ENCODE measurements around the gene SGSH.
A peak's percentile ranks its signal among the peaks of the same experiment; 100 is the strongest.

SGSH gene

GRCh38 chr17:80220054-80220735 is at the start of gene SGSH, which contains the start of gene SLC26A11:
SGSH (minus strand) TSS chr17:80220333; CDS start chr17:80220313, 20 bp downstream.
SLC26A11 (plus strand) TSS chr17:80220427; CDS start chr17:80221561, 1,134 bp downstream.
- H3K9me3 Mint-ChIP-seq = peaks cover 4% of the 10 kb centered on the region
- H3K4me1 Mint-ChIP-seq = peaks cover 45% of the 10 kb centered on the region
- peak; percentile 76 for ATAC-seq
- H3K4me3 Mint-ChIP-seq = peak within 1 kb of the TSS; percentile 86
- no peaks in the 10 kb centered on the region for H3K27me3 Mint-ChIP-seq
- H3K27ac Mint-ChIP-seq = peak within 1 kb of the TSS; percentile 91
- peaks cover 38% of the 10 kb centered on the region for H3K36me3 Mint-ChIP-seq

- no peak for ATAC-seq
- Mint-ChIP-seq H3K4me3 (no peak overlapping the region), H3K36me3 (peaks cover 24% of the 10 kb centered on the region), H3K9me3 (no peaks in the 10 kb centered on the region), H3K4me1 (peaks cover 28% of the 10 kb centered on the region), H3K27ac (no peak overlapping the region), H3K27me3 (no peaks in the 10 kb centered on the region)
Measured at GRCh38 chr17:80269405-80269807, 49.3 kb upstream of the SGSH start.

GRCh38 chr17:80268427-80268826 is 48.3 kb upstream of the SGSH start:
- Mint-ChIP-seq H3K36me3 (peaks cover 16% of the 10 kb centered on the region), H3K27ac (no peak overlapping the region), H3K27me3 (no peaks in the 10 kb centered on the region), H3K4me1 (peaks cover 31% of the 10 kb centered on the region), H3K4me3 (no peak overlapping the region), H3K9me3 (no peaks in the 10 kb centered on the region)
- no peak for ATAC-seq

- H3K9me3 Mint-ChIP-seq = no peaks in the 10 kb centered on the region
- no peak overlapping the region for H3K4me3 Mint-ChIP-seq
- H3K4me1 Mint-ChIP-seq = peaks cover 42% of the 10 kb centered on the region
- H3K27ac Mint-ChIP-seq = no peak overlapping the region
- no peaks in the 10 kb centered on the region for H3K27me3 Mint-ChIP-seq
- peaks cover 16% of the 10 kb centered on the region for H3K36me3 Mint-ChIP-seq
- no peak for ATAC-seq
Measured at GRCh38 chr17:80267391-80267790, 47.3 kb upstream of the SGSH start.

GRCh38 chr17:80265205-80266068 is 45.3 kb upstream of the SGSH start:
- H3K4me1 Mint-ChIP-seq = peaks cover 46% of the 10 kb centered on the region

GRCh38 chr17:80264205-80265075 is 44.3 kb upstream of the SGSH start:
- peak overlapping the region; percentile 90 for H3K27ac Mint-ChIP-seq
- H3K4me1 Mint-ChIP-seq = peaks cover 52% of the 10 kb centered on the region
- H3K36me3 Mint-ChIP-seq = peaks cover 11% of the 10 kb centered on the region
- H3K4me3 Mint-ChIP-seq = peak overlapping the region; percentile 87
- H3K9me3 Mint-ChIP-seq = no peaks in the 10 kb centered on the region
- ATAC-seq = no peak
- no peaks in the 10 kb centered on the region for H3K27me3 Mint-ChIP-seq

More at GRCh38 chr17:80265205-80266068, 45.3 kb upstream of the SGSH start:
- Mint-ChIP-seq H3K27ac (peak overlapping the region; percentile 90), H3K27me3 (no peaks in the 10 kb centered on the region), H3K4me3 (peak overlapping the region; percentile 87), H3K36me3 (peaks cover 11% of the 10 kb centered on the region), H3K9me3 (no peaks in the 10 kb centered on the region)
- ATAC-seq = peak; percentile 54

- Mint-ChIP-seq H3K4me3 (peak overlapping the region; percentile 87), H3K27ac (peak overlapping the region; percentile 90), H3K36me3 (peaks cover 11% of the 10 kb centered on the region), H3K4me1 (peaks cover 61% of the 10 kb centered on the region), H3K9me3 (no peaks in the 10 kb centered on the region), H3K27me3 (no peaks in the 10 kb centered on the region)
- peak; percentile 67 for ATAC-seq
Measured at GRCh38 chr17:80263253-80264204, 43.4 kb upstream of the SGSH start.

GRCh38 chr17:80262775-80263244 is 42.7 kb upstream of the SGSH start:
- Mint-ChIP-seq H3K4me3 (peak overlapping the region; percentile 87), H3K27ac (peak overlapping the region; percentile 90), H3K4me1 (peaks cover 68% of the 10 kb centered on the region), H3K9me3 (no peaks in the 10 kb centered on the region), H3K36me3 (peaks cover 11% of the 10 kb centered on the region), H3K27me3 (no peaks in the 10 kb centered on the region)
- ATAC-seq = no peak

- H3K4me3 Mint-ChIP-seq = peak overlapping the region; percentile 77
- ATAC-seq = no peak
- H3K27me3 Mint-ChIP-seq = no peaks in the 10 kb centered on the region
- H3K9me3 Mint-ChIP-seq = no peaks in the 10 kb centered on the region
- H3K27ac Mint-ChIP-seq = peak overlapping the region; percentile 90
- H3K36me3 Mint-ChIP-seq = peaks cover 11% of the 10 kb centered on the region
- H3K4me1 Mint-ChIP-seq = peaks cover 73% of the 10 kb centered on the region
Measured at GRCh38 chr17:80262291-80262690, 42.2 kb upstream of the SGSH start.

GRCh38 chr17:80261895-80262279 is 41.8 kb upstream of the SGSH start:
- Mint-ChIP-seq H3K4me1 (peaks cover 74% of the 10 kb centered on the region), H3K9me3 (no peaks in the 10 kb centered on the region), H3K4me3 (peak overlapping the region; percentile 77), H3K36me3 (peaks cover 11% of the 10 kb centered on the region), H3K27me3 (no peaks in the 10 kb centered on the region), H3K27ac (peak overlapping the region; percentile 90)
- ATAC-seq = no peak

- Mint-ChIP-seq H3K4me1 (peaks cover 74% of the 10 kb centered on the region), H3K27ac (peak overlapping the region; percentile 90), H3K27me3 (no peaks in the 10 kb centered on the region), H3K9me3 (no peaks in the 10 kb centered on the region), H3K36me3 (peaks cover 11% of the 10 kb centered on the region), H3K4me3 (peak overlapping the region; percentile 77)
- peak; percentile 38 for ATAC-seq
Measured at GRCh38 chr17:80261159-80261894, 41.2 kb upstream of the SGSH start.

- peaks cover 9% of the 10 kb centered on the region for H3K36me3 Mint-ChIP-seq
- peak within 1 kb of the TSS; percentile 94 for H3K4me3 Mint-ChIP-seq
- H3K9me3 Mint-ChIP-seq = no peaks in the 10 kb centered on the region
- peak within 1 kb of the TSS; percentile 90 for H3K27ac Mint-ChIP-seq
- H3K4me1 Mint-ChIP-seq = peaks cover 71% of the 10 kb centered on the region
- H3K27me3 Mint-ChIP-seq = no peaks in the 10 kb centered on the region
- ATAC-seq = peak; percentile 75
Measured at GRCh38 chr17:80260791-80261158, 40.6 kb upstream of the SGSH start, which contains the start of gene RNF213. RNF213 (plus strand) TSS chr17:80260852; CDS start chr17:80263682, 2,830 bp downstream.

GRCh38 chr17:80260069-80260535 is 40.0 kb upstream of the SGSH start:
- H3K27me3 Mint-ChIP-seq = no peaks in the 10 kb centered on the region
- peaks cover 68% of the 10 kb centered on the region for H3K4me1 Mint-ChIP-seq
- H3K9me3 Mint-ChIP-seq = no peaks in the 10 kb centered on the region
- peak overlapping the region; percentile 94 for H3K4me3 Mint-ChIP-seq
- H3K27ac Mint-ChIP-seq = peak overlapping the region; percentile 89
- peaks cover 5% of the 10 kb centered on the region for H3K36me3 Mint-ChIP-seq
- peak; percentile 74 for ATAC-seq
